H9 (cell line): ENCODE results near the gene MACROH2A1. TPM values are rescaled to one million over a fixed set of nuclear protein-coding genes. Genes with fewer than 3 reads are reported as not detected.

Source experiments
- DNase-seq: peaks from one replicate; pipeline ENCODE4 v3.0.0-alpha.2; 2017
- H2AFZ ChIP-seq: one replicate; pipeline ENCODE4 v1.6.1; 2013; ENCODE audit warnings: mild to moderate bottlenecking, low read length, control low read depth, moderate library complexity
- H2AK5ac ChIP-seq: 2 replicates; pipeline ENCODE4 v1.6.1; 2013; ENCODE audit warnings: low read length, control low read depth, mixed read lengths; ENCODE audit not compliant: insufficient read length
- H2BK120ac ChIP-seq: one replicate; pipeline ENCODE4 v1.6.1; 2013; ENCODE audit warnings: low read depth, mild to moderate bottlenecking, low read length, control low read depth, inconsistent platforms; ENCODE audit not compliant: poor library complexity, severe bottlenecking
- H2BK12ac ChIP-seq: 2 replicates; pipeline ENCODE4 v1.6.1; 2013; ENCODE audit warnings: low read length, control low read depth, mixed read lengths, low read depth; ENCODE audit not compliant: insufficient read length
- H2BK15ac ChIP-seq: 2 replicates; pipeline ENCODE4 v1.6.1; 2013; ENCODE audit warnings: low read depth, low read length, control low read depth
- H2BK20ac ChIP-seq: one replicate; pipeline ENCODE4 v1.6.1; 2013; ENCODE audit warnings: low read depth, mild to moderate bottlenecking, low read length, control low read depth, inconsistent platforms; ENCODE audit not compliant: poor library complexity, severe bottlenecking
- H2BK5ac ChIP-seq: 2 replicates; pipeline ENCODE4 v1.6.1; 2013; ENCODE audit warnings: low read length, control low read depth, mixed read lengths; ENCODE audit not compliant: insufficient read length
- H3K14ac ChIP-seq: 2 replicates; pipeline ENCODE4 v1.6.1; 2013; ENCODE audit warnings: low read length, control low read depth; ENCODE audit not compliant: insufficient read depth
- H3K18ac ChIP-seq: 2 replicates; pipeline ENCODE4 v1.6.1; 2013; ENCODE audit warnings: low read depth, mild to moderate bottlenecking, mixed read lengths, low read length, control low read depth; ENCODE audit not compliant: insufficient read length
- H3K23ac ChIP-seq: 2 replicates; pipeline ENCODE4 v1.6.1; 2013; ENCODE audit warnings: low read length, control low read depth, mixed read lengths, low read depth; ENCODE audit not compliant: insufficient read length
- H3K23me2 ChIP-seq: 2 replicates; pipeline ENCODE4 v1.6.1; 2013; ENCODE audit warnings: low read depth, mild to moderate bottlenecking, mixed read lengths, low read length, control low read depth; ENCODE audit not compliant: insufficient read length, poor library complexity, severe bottlenecking
- H3K27ac ChIP-seq: 2 replicates; pipeline ENCODE4 v1.5.1; 2013; ENCODE audit warnings: low read length, control low read depth, mixed read lengths, low read depth; ENCODE audit not compliant: insufficient read length
- H3K27me3 ChIP-seq: 2 replicates; pipeline ENCODE4 v1.6.1; 2013; ENCODE audit warnings: low read length, control low read depth, inconsistent platforms; ENCODE audit not compliant: insufficient read depth
- H3K4ac ChIP-seq: 2 replicates; pipeline ENCODE4 v1.6.1; 2013; ENCODE audit warnings: low read depth, mild to moderate bottlenecking, control low read depth, inconsistent platforms, low read length, moderate library complexity
- H3K4me1 ChIP-seq: 2 replicates; pipeline ENCODE4 v1.6.1; 2013; ENCODE audit warnings: low read length, control low read depth, inconsistent platforms; ENCODE audit not compliant: insufficient read depth
- H3K4me2 ChIP-seq: 2 replicates; pipeline ENCODE4 v1.6.1; 2013; ENCODE audit warnings: low read length, control low read depth, mixed read lengths; ENCODE audit not compliant: insufficient read length, insufficient read depth
- H3K56ac ChIP-seq: 2 replicates; pipeline ENCODE4 v1.6.1; 2013; ENCODE audit warnings: low read depth, mild to moderate bottlenecking, mixed read lengths, low read length, control low read depth; ENCODE audit not compliant: insufficient read length
- H3K79me1 ChIP-seq: 2 replicates; pipeline ENCODE4 v1.6.1; 2013; ENCODE audit warnings: low read depth, mild to moderate bottlenecking, moderate library complexity, low read length, control low read depth, inconsistent platforms; ENCODE audit not compliant: insufficient read depth, poor library complexity, severe bottlenecking
- H3K79me2 ChIP-seq: 2 replicates; pipeline ENCODE4 v1.6.1; 2013; ENCODE audit warnings: low read length, control low read depth, inconsistent platforms; ENCODE audit not compliant: insufficient read depth
- H3K9ac ChIP-seq: 2 replicates; pipeline ENCODE4 v1.6.1; 2013; ENCODE audit warnings: low read length, control low read depth, mixed read lengths; ENCODE audit not compliant: insufficient read length; ENCODE audit errors: extremely low read depth
- H3K9me3 ChIP-seq: one replicate; pipeline ENCODE4 v1.6.1; 2013; ENCODE audit warnings: low read depth, low read length, inconsistent platforms; ENCODE audit not compliant: control insufficient read depth
- H3T11ph ChIP-seq: one replicate; pipeline ENCODE4 v1.6.1; 2013; ENCODE audit warnings: mild to moderate bottlenecking, low read length, control low read depth, inconsistent platforms
- H4K20me1 ChIP-seq: one replicate; pipeline ENCODE4 v1.6.1; 2013; ENCODE audit not compliant: control insufficient read depth, insufficient read length, insufficient read depth
- H4K5ac ChIP-seq: 2 replicates; pipeline ENCODE4 v1.6.1; 2013; ENCODE audit warnings: low read depth, mild to moderate bottlenecking, mixed read lengths, low read length, control low read depth; ENCODE audit not compliant: insufficient read length
- H4K8ac ChIP-seq: replicated peaks from 2 replicates; pipeline ENCODE4 v1.6.1; 2013; ENCODE audit warnings: low read length, control low read depth, mixed read lengths, low read depth; ENCODE audit not compliant: insufficient read length
- H4K91ac ChIP-seq: 2 replicates; pipeline ENCODE4 v1.6.1; 2013; ENCODE audit warnings: low read depth, mild to moderate bottlenecking, moderate library complexity, mixed read lengths, low read length, control low read depth; ENCODE audit not compliant: insufficient read length
- H3K27ac Mint-ChIP-seq, 3 experiments: 2 replicates in 2 of 3; 3 replicates in 1 of 3; pipeline ENCODE4 v1.8.0; 2020 to 2021; ENCODE audit warnings: mixed read lengths in 3 of 3, mild to moderate bottlenecking in 1 of 3, moderate library complexity in 1 of 3
- H3K27me3 Mint-ChIP-seq: 2 replicates; pipeline ENCODE4 v1.8.0; 2021; ENCODE audit warnings: low read depth, mild to moderate bottlenecking, moderate library complexity, mixed read lengths
- H3K36me3 Mint-ChIP-seq, 3 experiments: 2 replicates in 2 of 3; 3 replicates in 1 of 3; pipeline ENCODE4 v1.8.0; 2020 to 2021; ENCODE audit warnings: low read depth in 3 of 3, mixed read lengths in 3 of 3; ENCODE audit not compliant: insufficient read depth in 1 of 3
- H3K4me1 Mint-ChIP-seq, 2 experiments: 2 replicates each; pipeline ENCODE4 v1.8.0; 2020; ENCODE audit warnings: mixed read lengths in 2 of 2
- H3K4me3 Mint-ChIP-seq, 2 experiments: 2 replicates in 1 of 2; 3 replicates in 1 of 2; pipeline ENCODE4 v1.8.0; 2020 to 2021; ENCODE audit warnings: mild to moderate bottlenecking in 2 of 2, mixed read lengths in 2 of 2, moderate library complexity in 1 of 2
- H3K9me3 Mint-ChIP-seq, 2 experiments: 2 replicates in 1 of 2; 3 replicates in 1 of 2; pipeline ENCODE4 v1.8.0; 2020; ENCODE audit warnings: mild to moderate bottlenecking in 2 of 2, mixed read lengths in 2 of 2, moderate library complexity in 1 of 2
- WGBS: extraction: QIAGEN DNeasy Blood & Tissue Kit; methylation state at CpG from one replicate; pipeline ENCODE4 v1.1.7; 2013; ENCODE audit warnings: missing lambda C conversion rate, low lambda C conversion rate, mixed read lengths; ENCODE audit not compliant: insufficient read length; ENCODE audit errors: extremely low coverage; 5-methylcytosine and 5-hydroxymethylcytosine counted together
- total RNA-seq: library from RNA; stranded (reverse); gene quantifications from 2 replicates; pipeline ENCODE4 v1.2.1, GENCODE V29; 2021
- TF ChIP-seq, protein P1 (sequence below): fragments of 200-600 bp; sonication (generic); conservative IDR thresholded peaks from 3 replicates; pipeline ENCODE4 v1.8.0; 2021; ENCODE audit warnings: antibody characterized with exemption, mild to moderate bottlenecking

Gene MACROH2A1
- total RNA-seq, 1 experiment from 2014 or later: 111 TPM

DNA sequence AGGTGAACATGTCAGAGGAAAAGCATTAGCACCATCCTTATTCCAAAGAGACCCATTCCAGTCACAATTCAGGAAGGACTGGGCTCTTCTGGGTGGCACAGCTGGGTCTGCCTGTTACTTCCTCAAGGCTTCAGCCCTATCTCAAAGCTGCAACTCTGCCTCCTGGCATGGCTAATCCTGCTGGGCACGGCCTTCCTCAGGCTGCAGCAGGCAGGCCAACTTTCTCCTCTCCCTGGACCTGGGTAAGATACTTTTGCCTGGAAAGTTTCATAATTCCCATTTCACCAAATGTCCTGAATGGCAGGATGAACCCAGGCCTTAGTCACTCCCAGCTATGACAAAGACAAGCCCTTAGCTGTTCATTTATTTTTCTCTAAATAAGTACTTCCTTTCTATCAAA is 50.1 kb downstream of the MACROH2A1 start:
- Histone ChIP-seq H3K9ac (no peak overlapping the region), H4K20me1 (no peaks in the 10 kb centered on the region), H3K27ac (no peak overlapping the region), H2AFZ (no peak overlapping the region), H3K23me2 (no peaks in the 10 kb centered on the region), H3K18ac (no peak overlapping the region), H3K14ac (no peak overlapping the region), H2BK5ac (no peak overlapping the region), H4K91ac (no peak overlapping the region), H3K4me1 (no peaks in the 10 kb centered on the region), H2BK20ac (no peak overlapping the region), H3K27me3 (no peaks in the 10 kb centered on the region), H2AK5ac (no peak overlapping the region), H3K4me2 (no peak overlapping the region), H3K79me1 (no peaks in the 10 kb centered on the region), H3T11ph (no peak overlapping the region), H3K9me3 (no peaks in the 10 kb centered on the region), H3K4ac (no peak overlapping the region), H4K5ac (no peak overlapping the region), H3K56ac (no peak overlapping the region), H3K79me2 (no peaks in the 10 kb centered on the region), H2BK12ac (no peak overlapping the region), H2BK120ac (no peak overlapping the region), H2BK15ac (no peak overlapping the region), H4K8ac (no peak overlapping the region), H3K23ac (no peak overlapping the region)
- TF ChIP-seq, protein P1, sequence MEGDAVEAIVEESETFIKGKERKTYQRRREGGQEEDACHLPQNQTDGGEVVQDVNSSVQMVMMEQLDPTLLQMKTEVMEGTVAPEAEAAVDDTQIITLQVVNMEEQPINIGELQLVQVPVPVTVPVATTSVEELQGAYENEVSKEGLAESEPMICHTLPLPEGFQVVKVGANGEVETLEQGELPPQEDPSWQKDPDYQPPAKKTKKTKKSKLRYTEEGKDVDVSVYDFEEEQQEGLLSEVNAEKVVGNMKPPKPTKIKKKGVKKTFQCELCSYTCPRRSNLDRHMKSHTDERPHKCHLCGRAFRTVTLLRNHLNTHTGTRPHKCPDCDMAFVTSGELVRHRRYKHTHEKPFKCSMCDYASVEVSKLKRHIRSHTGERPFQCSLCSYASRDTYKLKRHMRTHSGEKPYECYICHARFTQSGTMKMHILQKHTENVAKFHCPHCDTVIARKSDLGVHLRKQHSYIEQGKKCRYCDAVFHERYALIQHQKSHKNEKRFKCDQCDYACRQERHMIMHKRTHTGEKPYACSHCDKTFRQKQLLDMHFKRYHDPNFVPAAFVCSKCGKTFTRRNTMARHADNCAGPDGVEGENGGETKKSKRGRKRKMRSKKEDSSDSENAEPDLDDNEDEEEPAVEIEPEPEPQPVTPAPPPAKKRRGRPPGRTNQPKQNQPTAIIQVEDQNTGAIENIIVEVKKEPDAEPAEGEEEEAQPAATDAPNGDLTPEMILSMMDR: no peak
- WGBS: no CpG with 5 or more reads among the region's 1 CpG
- DNase-seq: no peak
- H3K4me3 Mint-ChIP-seq: no peak overlapping the region
- H3K9me3 Mint-ChIP-seq: no peaks in the 10 kb centered on the region
- no peaks in the 10 kb centered on the region for H3K27me3 Mint-ChIP-seq
- peak overlapping the region in 1 of 3 experiments; percentile 57; a peak in 1 of 7 replicates for H3K27ac Mint-ChIP-seq
- H3K36me3 Mint-ChIP-seq: peaks cover 4 to 31% (median 8%) of the 10 kb centered on the region in 3 experiments; a peak in 6 of 7 replicates
- H3K4me1 Mint-ChIP-seq: no peaks in the 10 kb centered on the region
